HepG2 (cell line): ENCODE measurements around the gene EFNA2. TPM values are rescaled to one million over a fixed set of nuclear protein-coding genes. Genes with fewer than 3 reads are reported as not detected.
A peak's percentile ranks its signal among the peaks of the same experiment; 100 is the strongest.

Experiments
- DDIT3 ChIP-seq: sonication (generic); formaldehyde crosslinking; IDR thresholded peaks from 2 replicates; pipeline ENCODE4 v1.4.0; 2020; ENCODE audit warnings: mild to moderate bottlenecking, missing genetic modification reagents
- DRAP1 ChIP-seq: IDR thresholded peaks from 2 replicates; pipeline ENCODE4 v1.6.1; 2016; ENCODE audit warnings: missing genetic modification reagents, missing compliant biosample characterization
- IRF9 ChIP-seq: sonication (generic); formaldehyde crosslinking; IDR thresholded peaks from 2 replicates; pipeline ENCODE4 v1.8.0; 2022; ENCODE audit warnings: missing genetic modification reagents, mild to moderate bottlenecking, borderline replicate concordance
- ISX ChIP-seq: sonication (generic); formaldehyde crosslinking; conservative IDR thresholded peaks from 2 replicates; pipeline ENCODE4 v1.5.0; 2020; ENCODE audit warnings: missing genetic modification reagents
- POGK ChIP-seq: sonication (generic); formaldehyde crosslinking; conservative IDR thresholded peaks from 2 replicates; pipeline ENCODE4 v1.8.0; 2022; ENCODE audit warnings: mild to moderate bottlenecking, moderate library complexity, missing genetic modification reagents
- SAFB2 ChIP-seq: sonication (generic); formaldehyde crosslinking; IDR thresholded peaks from 2 replicates; pipeline ENCODE4 v1.5.1; 2020; ENCODE audit warnings: missing genetic modification reagents, low read depth, mild to moderate bottlenecking, borderline replicate concordance
- SIN3A ChIP-seq: IDR thresholded peaks from 2 replicates; pipeline ENCODE4 v1.6.1; 2011; ENCODE audit warnings: low read depth, mild to moderate bottlenecking, control low read depth, low read length, borderline replicate concordance
- SYNCRIP ChIP-seq: fragments of 200-400 bp; formaldehyde crosslinking; IDR thresholded peaks from 2 replicates; pipeline ENCODE4 v1.6.1; 2018; ENCODE audit warnings: mild to moderate bottlenecking, low read depth, low read length; ENCODE audit not compliant: insufficient read depth
- TFAP4 ChIP-seq: sonication (generic); IDR thresholded peaks from 2 replicates; pipeline ENCODE4 v1.6.1; 2016; ENCODE audit warnings: low read depth, borderline replicate concordance
- ZFP91 ChIP-seq: sonication (generic); formaldehyde crosslinking; IDR thresholded peaks from 2 replicates; pipeline ENCODE4 v1.9.0; 2022; ENCODE audit warnings: missing genetic modification reagents, mild to moderate bottlenecking, borderline replicate concordance
- ZNF407 ChIP-seq: sonication (generic); formaldehyde crosslinking; IDR thresholded peaks from one replicate; pipeline ENCODE4 v1.5.1; 2020; ENCODE audit warnings: mild to moderate bottlenecking, missing genetic modification reagents; ENCODE audit errors: not compliant biosample characterization
- ZNF547 ChIP-seq: sonication (generic); formaldehyde crosslinking; IDR thresholded peaks from 2 replicates; pipeline ENCODE4 v1.5.1; 2020; ENCODE audit warnings: mild to moderate bottlenecking, missing genetic modification reagents
- ZNF562 ChIP-seq: sonication (generic); formaldehyde crosslinking; IDR thresholded peaks from 2 replicates; pipeline ENCODE4 v1.8.0; 2022; ENCODE audit warnings: missing genetic modification reagents, borderline replicate concordance
- ZNF567 ChIP-seq: sonication (generic); formaldehyde crosslinking; IDR thresholded peaks from 2 replicates; pipeline ENCODE4 v1.8.1; 2023; ENCODE audit warnings: mild to moderate bottlenecking, missing genetic modification reagents, borderline replicate concordance
- polyA plus RNA-seq, 8 experiments: library from polyadenylated mRNA; depleted of rRNA in 3 of 8; stranded (reverse) in 7 of 8; unstranded in 1 of 8; fragments of >200 nt; fragmentation: Illumina TruSeq in 4 of 8; extraction: Trizol in 4 of 8; gene quantifications; 2 replicates each; pipeline versions ENCODE4 v1.2.1 to v1.2.3, GENCODE V29; 2011 to 2016; ENCODE audit warnings: low read depth in 4 of 8, missing spikeins in 1 of 8, mixed read lengths in 1 of 8; ENCODE audit not compliant: insufficient read depth in 1 of 8
- total RNA-seq, 5 experiments: library from RNA; depleted of rRNA; stranded (reverse); fragments of >200 nt; fragmentation: Illumina TruSeq; extraction: Trizol; gene quantifications; 2 replicates each; pipeline ENCODE4 v1.2.3, GENCODE V29; 2016; ENCODE audit warnings: low read depth in 1 of 5

EFNA2 gene
- total and polyA plus RNA-seq, 2 of the 13 experiments (the other 11 are each of a cell fraction or from before 2014, with no cell fraction given): 6.0 to 9.9 TPM

- TF ChIP-seq POGK (CRISPR knock-in tag): no peak; the same call in 1 of the 2 replicates
- TF ChIP-seq ISX (CRISPR knock-in tag): no peak
- TF ChIP-seq SYNCRIP: no peak
- TF ChIP-seq IRF9 (CRISPR knock-in tag): 0 out of 2 replicates have a peak, but pooled peaks have one; percentile 44
- TF ChIP-seq ZNF547 (CRISPR knock-in tag): no peak
- no peak for TF ChIP-seq DDIT3 (CRISPR knock-in tag)
- 0 out of 2 replicates have a peak, but pooled peaks have one; percentile 3 for TF ChIP-seq ZFP91
- no peak for TF ChIP-seq ZNF562 (CRISPR knock-in tag)
- TF ChIP-seq ZNF407 (CRISPR knock-in tag): no peak
- TF ChIP-seq SIN3A: no peak
- no peak for TF ChIP-seq DRAP1 (CRISPR knock-in tag)
- peak; percentile 55; the same call in 1 of the 2 replicates for TF ChIP-seq SAFB2
- no peak for TF ChIP-seq ZNF567 (CRISPR knock-in tag)
- TF ChIP-seq TFAP4: no peak
Observed at GRCh38 chr19:1254081-1254527, 31.6 kb upstream of the EFNA2 start (continued).
